Endothelial cell of umbilical vein (primary cell): ENCODE measurements around the gene ADGRG7. TPM values are rescaled to one million over a fixed set of nuclear protein-coding genes. Genes with fewer than 3 reads are reported as not detected.

Experiments
- BruUV-seq: library from RNA; stranded (reverse); fragments of 400-500 nt; replicated peaks from 2 replicates; lab custom pipeline; 2021; lab: Mats Ljungman, UMichigan
- CTCF ChIA-PET: fragments of 300-600, 350-600 bp; sonication (Branson Sonifier 250); formaldehyde crosslinking; loops from one replicate; lab custom pipeline; 2021; ENCODE audit warnings: antibody characterized with exemption, inconsistent platforms; lab: Charles Lee
- POLR2A ChIA-PET: fragments of 300-600, 350-600 bp; sonication (Branson Sonifier 250); formaldehyde crosslinking; loops from one replicate; lab custom pipeline; 2021; ENCODE audit warnings: antibody characterized with exemption, inconsistent platforms; lab: Charles Lee
- DNase-seq: peaks from one replicate; pipeline ENCODE4 v3.0.0-alpha.2; 2011; ENCODE audit warnings: low read depth, low spot score
- FAIRE-seq: peaks from 2 replicates; lab custom pipeline; 2011; peaks lifted over from hg19 to GRCh38; lab: Jason Lieb, UNC
- H2AFZ ChIP-seq: 2 replicates; pipeline ENCODE4 v1.6.0; 2012; ENCODE audit warnings: low read depth, low read length, control low read depth, inconsistent platforms
- H3K27ac ChIP-seq: 2 replicates; pipeline ENCODE4 v1.5.1; 2011; ENCODE audit warnings: low read depth, mild to moderate bottlenecking, control low read depth, low read length, moderate library complexity; ENCODE audit not compliant: insufficient read depth
- H3K27me3 ChIP-seq, 2 experiments: 2 replicates each; pipeline versions ENCODE4 v1.6.0 to v1.6.1; 2011; ENCODE audit warnings: low read length in 2 of 2, mixed read lengths in 1 of 2; ENCODE audit not compliant: control insufficient read depth in 2 of 2, insufficient read depth in 2 of 2
- H3K36me3 ChIP-seq, 2 experiments: 2 replicates in 1 of 2; 3 replicates in 1 of 2; pipeline ENCODE4 v1.5.1; 2011; ENCODE audit warnings: low read length in 2 of 2, mild to moderate bottlenecking in 1 of 2, moderate library complexity in 1 of 2; ENCODE audit not compliant: control insufficient read depth in 2 of 2, insufficient read depth in 2 of 2; ENCODE audit errors: extremely low read depth in 1 of 2
- H3K4me1 ChIP-seq: 3 replicates; pipeline ENCODE4 v1.5.1; 2011; ENCODE audit warnings: mild to moderate bottlenecking, low read length; ENCODE audit not compliant: control insufficient read depth, insufficient read depth; ENCODE audit errors: extremely low read depth
- H3K4me2 ChIP-seq: 2 replicates; pipeline ENCODE4 v1.6.1; 2011; ENCODE audit warnings: low read length, control low read depth, mixed read lengths; ENCODE audit not compliant: insufficient read depth
- H3K4me3 ChIP-seq, 3 experiments: fragments of 200-600 bp in 1 of 3; sonication (generic), shearing (Covaris generic) in 1 of 3; replicated peaks in 1 of 3; 2 replicates each; pipeline ENCODE4 v1.5.1; 2011 to 2016; ENCODE audit warnings: control low read depth in 3 of 3, low read length in 3 of 3, mild to moderate bottlenecking in 2 of 3, inconsistent platforms in 1 of 3, low read depth in 1 of 3, moderate library complexity in 1 of 3; ENCODE audit not compliant: insufficient read depth in 1 of 3
- H3K79me2 ChIP-seq: 2 replicates; pipeline ENCODE4 v1.6.0; 2012; ENCODE audit warnings: low read length, inconsistent platforms; ENCODE audit not compliant: control insufficient read depth, insufficient read depth
- H3K9ac ChIP-seq: replicated peaks from 2 replicates; pipeline ENCODE3; 2011; ENCODE audit warnings: low read length, control low read depth; ENCODE audit not compliant: insufficient read depth; ENCODE audit errors: extremely low read depth
- H3K9me1 ChIP-seq: replicated peaks from 3 replicates; pipeline ENCODE4 v1.6.0; 2011; ENCODE audit warnings: mild to moderate bottlenecking, low read length; ENCODE audit not compliant: control insufficient read depth, insufficient read depth; ENCODE audit errors: extremely low read depth
- H3K9me3 ChIP-seq: replicated peaks from 2 replicates; pipeline ENCODE4 v1.5.1; 2012; ENCODE audit warnings: low read length, inconsistent platforms; ENCODE audit not compliant: control insufficient read depth, insufficient read depth
- H4K20me1 ChIP-seq: replicated peaks from 2 replicates; pipeline ENCODE3; 2011; ENCODE audit warnings: mild to moderate bottlenecking, low read length; ENCODE audit not compliant: control insufficient read depth, insufficient read depth; ENCODE audit errors: extremely low read depth
- CTCF ChIP-seq, 2 donors: IDR thresholded peaks; 1 replicate in 1 of 2; 2 replicates in 1 of 2; pipeline ENCODE4 v1.5.1; 2011; ENCODE audit warnings: low read length in 2 of 2, mild to moderate bottlenecking in 2 of 2, moderate library complexity in 2 of 2, control low read depth in 1 of 2, inconsistent platforms in 1 of 2, low read depth in 1 of 2; ENCODE audit not compliant: insufficient read depth in 1 of 2; ENCODE audit errors: extremely low read depth in 1 of 2
- EZH2 ChIP-seq: IDR thresholded peaks from 2 replicates; pipeline ENCODE4 v1.6.1; 2012; ENCODE audit warnings: borderline replicate concordance, low read depth, mild to moderate bottlenecking, moderate library complexity, low read length, inconsistent platforms; ENCODE audit not compliant: severe bottlenecking
- FOS ChIP-seq: IDR thresholded peaks from 2 replicates; pipeline ENCODE4 v1.6.1; 2011; ENCODE audit warnings: mild to moderate bottlenecking, low read length, moderate library complexity, borderline replicate concordance; ENCODE audit not compliant: insufficient read depth
- GATA2 ChIP-seq: IDR thresholded peaks from 2 replicates; pipeline ENCODE4 v1.7.0; 2011; ENCODE audit warnings: low read depth, mild to moderate bottlenecking, moderate library complexity, mixed read lengths, low read length; ENCODE audit not compliant: insufficient read length, insufficient read depth
- JUN ChIP-seq: IDR thresholded peaks from 2 replicates; pipeline ENCODE4 v1.6.1; 2011; ENCODE audit warnings: borderline replicate concordance, low read depth; ENCODE audit not compliant: insufficient read length, insufficient read depth
- MAX ChIP-seq: IDR thresholded peaks from 2 replicates; pipeline ENCODE4 v1.6.1; 2011; ENCODE audit not compliant: insufficient read depth, insufficient read length
- MYC ChIP-seq: IDR thresholded peaks from one replicate; pipeline ENCODE4 v1.6.1; 2011; ENCODE audit warnings: mild to moderate bottlenecking, low read depth, low read length
- POLR2A ChIP-seq: IDR thresholded peaks from 2 replicates; pipeline ENCODE4 v1.6.1; 2012; ENCODE audit warnings: low read depth, mild to moderate bottlenecking, control low read depth, low read length
- POLR2AphosphoS5 ChIP-seq: IDR thresholded peaks from 2 replicates; pipeline ENCODE4 v1.6.1; 2012; ENCODE audit warnings: low read depth, mild to moderate bottlenecking, control low read depth, low read length, moderate library complexity; ENCODE audit not compliant: insufficient read depth
- dilution Hi-C: fragments of 300-500 bp; cut with MboI; formaldehyde crosslinking; loops from one replicate; pipeline ENCODE4 v1.15.0; 2019; ENCODE audit warnings: low sequenced_read_pairs; ENCODE audit not compliant: extremely low pct_ligation_motif_present
- intact Hi-C: fragments of 100-400 bp; cut with micrococcal nuclease; formaldehyde crosslinking; loops from one replicate; pipeline ENCODE4 v1.10.0; 2022
- polyA plus RNA-seq, 4 experiments: library from polyadenylated mRNA; depleted of rRNA in 3 of 4; stranded (reverse) in 3 of 4; unstranded in 1 of 4; fragments of >200 nt; gene quantifications; 2 replicates each; pipeline versions ENCODE4 v1.2.1 to v1.2.3, GENCODE V29; 2011 to 2012; ENCODE audit warnings: missing spikeins in 1 of 4
- total RNA-seq: library from RNA; stranded (reverse); gene quantifications from 2 replicates; pipeline ENCODE4 v1.2.3, GENCODE V29; 2021

Gene ADGRG7
- total and polyA plus RNA-seq, 2 donors (not counting 3 experiments of a cell fraction or from before 2014, with no cell fraction given): not detected

GRCh38 chr3:100580147-100580546 lies 29.3 kb upstream of the ADGRG7 start:
- FAIRE-seq (no peak), DNase-seq (no peak)
- intact Hi-C loops: no loop called here
- Histone ChIP-seq H3K9me1 (no peaks in the 10 kb centered on the region), H3K4me1 (no peaks in the 10 kb centered on the region), H2AFZ (no peak overlapping the region), H3K4me3 (no peak overlapping the region), H3K79me2 (no peaks in the 10 kb centered on the region), H3K36me3 (no peaks in the 10 kb centered on the region), H3K9me3 (no peaks in the 10 kb centered on the region), H4K20me1 (no peaks in the 10 kb centered on the region), H3K9ac (no peak overlapping the region), H3K4me2 (no peak overlapping the region), H3K27me3 (no peaks in the 10 kb centered on the region), H3K27ac (no peak overlapping the region)
- ChIA-PET CTCF (interaction anchor here (0.5 to 4.9 kb wide), 5 partner anchors 9 to 670 kb away, joined by 3 to 26 read pairs (median 4); no protein-coding TSS in a partner anchor), POLR2A (no interaction called here)
- no peak for TF ChIP-seq EZH2
- TF ChIP-seq POLR2A: no peak
- no peak for TF ChIP-seq MAX
- TF ChIP-seq MYC: no peak
- dilution Hi-C loops: no loop called here
- no TSS peak for BruUV-seq

GRCh38 chr3:100581650-100582049 lies 27.8 kb upstream of the ADGRG7 start:
- no peaks in the 10 kb centered on the region for H3K9me1 ChIP-seq
- H3K27ac ChIP-seq: no peak overlapping the region
- TF ChIP-seq MAX (no peak), GATA2 (no peak), POLR2AphosphoS5 (no peak), EZH2 (no peak), MYC (no peak), JUN (no peak), FOS (no peak), CTCF (IDR thresholded peaks at IDR 0.05; ENCODE audit: extremely low read depth in 1 of 2, insufficient read depth in 1 of 2, low read depth in 1 of 2, low read length in 2 of 2) (no peak), POLR2A (no peak)
- intact Hi-C loops (no loop called here), dilution Hi-C loops (no loop called here)
- no peak overlapping the region for H2AFZ ChIP-seq
- ChIA-PET CTCF (interaction anchor here (1.4 to 2.3 kb wide), 2 partner anchors 10 to 119 kb away, joined by 4 to 5 read pairs; no protein-coding TSS in a partner anchor), POLR2A (no interaction called here)
- no TSS peak for BruUV-seq
- H3K9me3 ChIP-seq: no peaks in the 10 kb centered on the region
- H3K4me1 ChIP-seq: no peaks in the 10 kb centered on the region
- no peak overlapping the region for H3K9ac ChIP-seq
- no peak overlapping the region for H3K4me2 ChIP-seq
- H3K79me2 ChIP-seq: no peaks in the 10 kb centered on the region
- DNase-seq (no peak), FAIRE-seq (no peak)
- no peaks in the 10 kb centered on the region for H3K36me3 ChIP-seq
- no peaks in the 10 kb centered on the region for H4K20me1 ChIP-seq
- H3K27me3 ChIP-seq: no peaks in the 10 kb centered on the region
- H3K4me3 ChIP-seq: no peak overlapping the region
